ENCODE data around the gene MAPK12. TPM values are rescaled to one million over a fixed set of nuclear protein-coding genes. Genes with fewer than 3 reads are reported as not detected.

Gene MAPK12
- total and polyA plus RNA-seq, 2 of the 8 experiments (the other 6 are each of a cell fraction or from before 2014, with no cell fraction given), result 17.3 to 20.3 TPM

GRCh38 chr22:50298266-50298637 is 36.8 kb upstream of the MAPK12 start:
- Histone ChIP-seq H2BK120ac (replicated peaks; ENCODE audit: low read depth, low read length) (no peak overlapping the region), H2BK20ac (ENCODE audit: low read length) (no peak overlapping the region), H3K18ac (ENCODE audit: extremely low read depth, low read length) (no peak overlapping the region), H3K9ac (replicated peaks in 1 of 4; ENCODE audit: extremely low read depth in 1 of 4, low read depth in 3 of 4, low read length in 3 of 4) (no peak overlapping the region), H4K20me1 (replicated peaks in 1 of 2; ENCODE audit: control insufficient read depth in 1 of 2, insufficient read depth in 2 of 2, low read length in 2 of 2) (peaks cover 16 to 31% of the 10 kb centered on the region in 2 experiments), H3K9me3 (ENCODE audit: insufficient read depth in 2 of 2, low read depth in 1 of 2, low read length in 1 of 2) (no peaks in the 10 kb centered on the region), H3K4me1 (replicated peaks in 1 of 4; ENCODE audit: control insufficient read depth in 3 of 4, insufficient read depth in 4 of 4, low read length in 3 of 4) (peaks cover 0 to 33% (median 19%) of the 10 kb centered on the region in 4 experiments; a peak in 6 of 7 replicates), H3K4me2 (ENCODE audit: insufficient read depth in 1 of 2, low read depth in 2 of 2, low read length in 2 of 2) (no peak overlapping the region; a peak in 2 of 4 replicates), H3K4ac (replicated peaks; ENCODE audit: insufficient read length, low read depth, low read length) (no peak overlapping the region), H3K79me1 (ENCODE audit: low read depth, low read length) (peaks cover 22% of the 10 kb centered on the region), H3K23ac (ENCODE audit: insufficient read length) (no peak overlapping the region), H4K5ac (ENCODE audit: insufficient read length, low read depth, low read length) (no peak overlapping the region), H3K27ac (ENCODE audit: low read depth, low read length) (no peak overlapping the region), H2BK15ac (ENCODE audit: low read length) (no peak overlapping the region), H3K14ac (ENCODE audit: insufficient read length) (no peak overlapping the region), H2BK5ac (ENCODE audit: low read depth, low read length) (no peak overlapping the region), H3K36me3 (ENCODE audit: control insufficient read depth in 2 of 4, insufficient read depth in 4 of 4, low read length in 3 of 4) (no peaks in the 10 kb centered on the region), H4K91ac (replicated peaks; ENCODE audit: insufficient read length, low read length) (no peak overlapping the region), H4K8ac (ENCODE audit: extremely low read depth, insufficient read depth, low read length) (no peak overlapping the region), H2BK12ac (ENCODE audit: low read depth, low read length) (no peak overlapping the region), H3K4me3 (ENCODE audit: extremely low read depth in 1 of 4, insufficient read depth in 2 of 4, low read depth in 3 of 4, low read length in 4 of 4) (no peak overlapping the region), H3K23me2 (ENCODE audit: low read depth, low read length) (peaks cover 9% of the 10 kb centered on the region; the same call in 1 of the 2 replicates), H3K79me2 (ENCODE audit: control insufficient read depth in 1 of 2, insufficient read depth in 2 of 2, low read length in 2 of 2) (peaks cover 0 to 32% of the 10 kb centered on the region in 2 experiments; a peak in 3 of 4 replicates), H3K27me3 (replicated peaks in 1 of 4; ENCODE audit: control insufficient read depth in 3 of 4, extremely low read depth in 1 of 4, insufficient read depth in 3 of 4, low read length in 3 of 4) (no peaks in the 10 kb centered on the region; a peak in 2 of 7 replicates), H2AFZ (ENCODE audit: low read length) (no peak overlapping the region), H2AK5ac (ENCODE audit: low read depth, low read length) (no peak overlapping the region), H3K56ac (replicated peaks; ENCODE audit: insufficient read length, low read depth, low read length) (no peak overlapping the region)
- ChIA-PET POLR2A (ENCODE audit: partially characterized antibody) (interaction anchor here (0.8 to 1.1 kb wide), 2 partner anchors 8 to 25 kb away, joined by 4 to 5 read pairs; no protein-coding TSS in a partner anchor), CTCF (ENCODE audit: partially characterized antibody) (interaction anchor here (0.9 to 2.6 kb wide), 4 partner anchors 22 to 50 kb away, joined by 3 to 11 read pairs (median 7); no protein-coding TSS in a partner anchor)
- WGBS, 2 experiments (ENCODE audit: extremely low coverage in 1 of 2, insufficient coverage in 1 of 2, insufficient read length in 1 of 2, insufficient replicate concordance in 2 of 2, low coverage in 1 of 2, low lambda C conversion rate in 2 of 2, missing lambda C conversion rate in 1 of 2), result 95% methylated on average over 2 of the region's 4 CpGs; no CpG with 5 or more reads in 1 of the 2 experiments
- FAIRE-seq (no peak), DNase-seq (ENCODE audit: low read depth in 1 of 2, low spot score in 2 of 2) (no peak)
- no peak for TF ChIP-seq SUZ12 (IDR thresholded peaks at IDR 0.05; ENCODE audit: low read length)
- TF ChIP-seq SP4 (IDR thresholded peaks at IDR 0.05; ENCODE audit: low read length), result no peak
- no peak for TF ChIP-seq FOSL1 (IDR thresholded peaks at IDR 0.05; ENCODE audit: insufficient read depth, low read depth, low read length)
- no peak for TF ChIP-seq KDM1A (IDR thresholded peaks at IDR 0.05; ENCODE audit: borderline replicate concordance, low read length)
- TF ChIP-seq POU5F1 (IDR thresholded peaks at IDR 0.05; ENCODE audit: low read depth, low read length), result no peak
- no peak for TF ChIP-seq POLR2A (IDR thresholded peaks at IDR 0.05; ENCODE audit: control extremely low read depth in 1 of 2, low read depth in 2 of 2, low read length in 2 of 2)
- TF ChIP-seq NRF1 (IDR thresholded peaks at IDR 0.05; ENCODE audit: low read depth, low read length), result no peak
- TF ChIP-seq TBP (IDR thresholded peaks at IDR 0.05; ENCODE audit: low read depth, low read length), result no peak
- TF ChIP-seq SIRT6 (IDR thresholded peaks at IDR 0.05; ENCODE audit: low read length), result no peak
- TF ChIP-seq TAF7 (optimal IDR thresholded peaks at IDR 0.05; ENCODE audit: borderline replicate concordance, low read depth, low read length), result no peak
- TF ChIP-seq PHF8 (conservative IDR thresholded peaks at IDR 0.05; ENCODE audit: low read depth, low read length), result no peak
- TF ChIP-seq HDAC6 (IDR thresholded peaks at IDR 0.05; ENCODE audit: low read depth, low read length), result no peak
- no peak for TF ChIP-seq NANOG (IDR thresholded peaks at IDR 0.05; ENCODE audit: insufficient read depth, low read depth, low read length, poor library complexity, severe bottlenecking)
- no peak for TF ChIP-seq BCL11A (IDR thresholded peaks at IDR 0.05; ENCODE audit: low read depth in 2 of 2, low read length in 2 of 2)

Measured in H1 (cell line).